Effector memory CD4-positive, alpha-beta T cell (primary cell): ENCODE results near the gene ADPRHL1.
"Not testable (repeated sequence)": the region's sequence is repeated elsewhere in the genome, so short reads cannot be mapped to it uniquely, and the experiment has no call there.

Experiments used
- DNase-seq, 3 donors: peaks; one replicate each; pipeline ENCODE4 v3.0.0-alpha.2; 2020
- H3K27ac ChIP-seq: 2 replicates; pipeline ENCODE4 v1.7.0; 2013; ENCODE audit warnings: mild to moderate bottlenecking, low read length, moderate library complexity; ENCODE audit not compliant: insufficient read depth, poor library complexity, severe bottlenecking
- H3K27me3 ChIP-seq: replicated peaks from 2 replicates; pipeline ENCODE4 v1.7.0; 2013; ENCODE audit warnings: mild to moderate bottlenecking, low read length; ENCODE audit not compliant: insufficient read depth, control insufficient read depth, poor library complexity, severe bottlenecking
- H3K36me3 ChIP-seq: 2 replicates; pipeline ENCODE4 v1.7.0; 2013; ENCODE audit warnings: mild to moderate bottlenecking, low read length, moderate library complexity; ENCODE audit not compliant: control insufficient read depth, insufficient read depth
- H3K4me1 ChIP-seq: 2 replicates; pipeline ENCODE4 v1.7.0; 2013; ENCODE audit warnings: low read length, mild to moderate bottlenecking; ENCODE audit not compliant: control insufficient read depth, insufficient read depth, poor library complexity, severe bottlenecking
- H3K4me3 ChIP-seq: 2 replicates; pipeline ENCODE4 v1.7.0; 2013; ENCODE audit warnings: low read length, low read depth, mild to moderate bottlenecking; ENCODE audit not compliant: insufficient read depth, poor library complexity, severe bottlenecking
- H3K9me3 ChIP-seq: 2 replicates; pipeline ENCODE4 v1.7.0; 2013; ENCODE audit warnings: mild to moderate bottlenecking, low read length, moderate library complexity; ENCODE audit not compliant: control insufficient read depth

The ADPRHL1 gene

GRCh38 chr13:113479179-113479578, 25.9 kb upstream of the ADPRHL1 start:
- H3K9me3 ChIP-seq, result no peaks in the 10 kb centered on the region
- H3K4me1 ChIP-seq, result no peaks in the 10 kb centered on the region
- no peak overlapping the region for H3K4me3 ChIP-seq
- H3K36me3 ChIP-seq, result peaks cover 3% of the 10 kb centered on the region
- DNase-seq, result no peak
- no peaks in the 10 kb centered on the region for H3K27me3 ChIP-seq
- H3K27ac ChIP-seq, result no peak overlapping the region

GRCh38 chr13:113477724-113478123, 24.4 kb upstream of the ADPRHL1 start:
- H3K36me3 ChIP-seq, result peaks cover 3% of the 10 kb centered on the region
- H3K4me1 ChIP-seq, result no peaks in the 10 kb centered on the region
- H3K27ac ChIP-seq, result no peak overlapping the region
- no peak for DNase-seq
- no peaks in the 10 kb centered on the region for H3K27me3 ChIP-seq
- no peaks in the 10 kb centered on the region for H3K9me3 ChIP-seq
- H3K4me3 ChIP-seq, result no peak overlapping the region

- H3K9me3 ChIP-seq, result no peaks in the 10 kb centered on the region
- H3K4me1 ChIP-seq, result no peaks in the 10 kb centered on the region
- H3K27ac ChIP-seq, result no peak overlapping the region
- H3K27me3 ChIP-seq, result no peaks in the 10 kb centered on the region
- H3K36me3 ChIP-seq, result peaks cover 3% of the 10 kb centered on the region
- H3K4me3 ChIP-seq, result no peak overlapping the region
- no peak for DNase-seq
Observed at GRCh38 chr13:113476811-113477210, 23.5 kb upstream of the ADPRHL1 start.

GRCh38 chr13:113475911-113476310, 22.6 kb upstream of the ADPRHL1 start:
- no peak overlapping the region for H3K27ac ChIP-seq
- H3K9me3 ChIP-seq, result no peaks in the 10 kb centered on the region
- DNase-seq, result no peak
- no peaks in the 10 kb centered on the region for H3K4me1 ChIP-seq
- H3K27me3 ChIP-seq, result no peaks in the 10 kb centered on the region
- peaks cover 3% of the 10 kb centered on the region for H3K36me3 ChIP-seq
- H3K4me3 ChIP-seq, result no peak overlapping the region

- no peak overlapping the region for H3K27ac ChIP-seq
- no peaks in the 10 kb centered on the region for H3K4me1 ChIP-seq
- no peak for DNase-seq
- H3K9me3 ChIP-seq, result no peaks in the 10 kb centered on the region
- H3K27me3 ChIP-seq, result no peaks in the 10 kb centered on the region
- no peak overlapping the region for H3K4me3 ChIP-seq
- peaks cover 3% of the 10 kb centered on the region for H3K36me3 ChIP-seq
Observed at GRCh38 chr13:113475280-113475679, 22.0 kb upstream of the ADPRHL1 start.

GRCh38 chr13:113474179-113474578, 20.9 kb upstream of the ADPRHL1 start:
- H3K4me3 ChIP-seq, result no peak overlapping the region
- no peak for DNase-seq
- no peak overlapping the region for H3K27ac ChIP-seq
- no peaks in the 10 kb centered on the region for H3K4me1 ChIP-seq
- H3K9me3 ChIP-seq, result no peaks in the 10 kb centered on the region
- no peaks in the 10 kb centered on the region for H3K27me3 ChIP-seq
- peaks cover 3% of the 10 kb centered on the region for H3K36me3 ChIP-seq

GRCh38 chr13:113472355-113473025, 19.2 kb upstream of the ADPRHL1 start:
- peaks cover 3% of the 10 kb centered on the region for H3K36me3 ChIP-seq
- no peak for DNase-seq
- no peaks in the 10 kb centered on the region for H3K27me3 ChIP-seq
- H3K27ac ChIP-seq, result no peak overlapping the region
- no peaks in the 10 kb centered on the region for H3K9me3 ChIP-seq
- no peak overlapping the region for H3K4me3 ChIP-seq
- no peaks in the 10 kb centered on the region for H3K4me1 ChIP-seq

- no peaks in the 10 kb centered on the region for H3K4me1 ChIP-seq
- DNase-seq, result no peak
- H3K36me3 ChIP-seq, result peaks cover 3% of the 10 kb centered on the region
- no peak overlapping the region for H3K27ac ChIP-seq
- no peak overlapping the region for H3K4me3 ChIP-seq
- H3K27me3 ChIP-seq, result no peaks in the 10 kb centered on the region
- no peaks in the 10 kb centered on the region for H3K9me3 ChIP-seq
Observed at GRCh38 chr13:113471844-113472243, 18.6 kb upstream of the ADPRHL1 start.

GRCh38 chr13:113470635-113471163, 17.4 kb upstream of the ADPRHL1 start:
- H3K4me1 ChIP-seq, H3K9me3 ChIP-seq, H3K27me3 ChIP-seq, H3K27ac ChIP-seq, DNase-seq, H3K36me3 ChIP-seq, H3K4me3 ChIP-seq: not testable (repeated sequence)

GRCh38 chr13:113470073-113470472, 16.8 kb upstream of the ADPRHL1 start:
- H3K27me3 ChIP-seq, result no peaks in the 10 kb centered on the region
- DNase-seq, result no peak
- H3K27ac ChIP-seq, result no peak overlapping the region
- H3K4me3 ChIP-seq, result no peak overlapping the region
- no peaks in the 10 kb centered on the region for H3K4me1 ChIP-seq
- peaks cover 3% of the 10 kb centered on the region for H3K36me3 ChIP-seq
- H3K9me3 ChIP-seq, result no peaks in the 10 kb centered on the region
